GM23338 (cell line): ENCODE results near the gene FXYD5.

Experiments
- EZH2 ChIP-seq: fragments of 200-600 bp; sonication (generic); IDR thresholded peaks from one replicate; pipeline ENCODE4 v1.8.0; 2017; ENCODE audit warnings: antibody characterized with exemption, mild to moderate bottlenecking, low read depth; ENCODE audit not compliant: unreplicated experiment
- EZH2phosphoT487 ChIP-seq: fragments of 200-600 bp; sonication (generic); IDR thresholded peaks from one replicate; pipeline ENCODE4 v1.8.1; 2018; ENCODE audit warnings: antibody characterized with exemption; ENCODE audit not compliant: unreplicated experiment
- JUNB ChIP-seq: IDR thresholded peaks from one replicate; pipeline ENCODE4 v1.6.1; 2016; ENCODE audit warnings: antibody characterized with exemption; ENCODE audit not compliant: unreplicated experiment
- POLR2AphosphoS5 ChIP-seq: IDR thresholded peaks from 2 replicates; pipeline ENCODE4 v1.6.1; 2016; ENCODE audit warnings: antibody characterized with exemption, low read depth
- STAT1 ChIP-seq: IDR thresholded peaks from one replicate; pipeline ENCODE4 v1.6.1; 2016; ENCODE audit warnings: antibody characterized with exemption; ENCODE audit not compliant: unreplicated experiment
- ZNF331 ChIP-seq: fragments of 250-450 bp; sonication (Bioruptor Pico); IDR thresholded peaks from 2 replicates; pipeline ENCODE4 v1.5.0; 2020; ENCODE audit warnings: low read depth, mild to moderate bottlenecking, moderate library complexity
- TF ChIP-seq, protein P1 (sequence below), 2 experiments: fragments of 200-600 bp in 1 of 2; sonication (generic) in 1 of 2; conservative IDR thresholded peaks; 2 replicates each; pipeline versions ENCODE4 v1.5.1 to v1.6.1; 2016 to 2017; ENCODE audit warnings: antibody characterized with exemption in 2 of 2, low read depth in 2 of 2, mild to moderate bottlenecking in 2 of 2, moderate library complexity in 1 of 2
- TF ChIP-seq, protein P2 (sequence below): IDR thresholded peaks from one replicate; pipeline ENCODE4 v1.6.1; 2018; ENCODE audit warnings: antibody characterized with exemption; ENCODE audit not compliant: unreplicated experiment
- TF ChIP-seq, protein P3 (sequence below): IDR thresholded peaks from 2 replicates; pipeline ENCODE4 v1.6.1; 2016; ENCODE audit warnings: antibody characterized with exemption

DNA sequence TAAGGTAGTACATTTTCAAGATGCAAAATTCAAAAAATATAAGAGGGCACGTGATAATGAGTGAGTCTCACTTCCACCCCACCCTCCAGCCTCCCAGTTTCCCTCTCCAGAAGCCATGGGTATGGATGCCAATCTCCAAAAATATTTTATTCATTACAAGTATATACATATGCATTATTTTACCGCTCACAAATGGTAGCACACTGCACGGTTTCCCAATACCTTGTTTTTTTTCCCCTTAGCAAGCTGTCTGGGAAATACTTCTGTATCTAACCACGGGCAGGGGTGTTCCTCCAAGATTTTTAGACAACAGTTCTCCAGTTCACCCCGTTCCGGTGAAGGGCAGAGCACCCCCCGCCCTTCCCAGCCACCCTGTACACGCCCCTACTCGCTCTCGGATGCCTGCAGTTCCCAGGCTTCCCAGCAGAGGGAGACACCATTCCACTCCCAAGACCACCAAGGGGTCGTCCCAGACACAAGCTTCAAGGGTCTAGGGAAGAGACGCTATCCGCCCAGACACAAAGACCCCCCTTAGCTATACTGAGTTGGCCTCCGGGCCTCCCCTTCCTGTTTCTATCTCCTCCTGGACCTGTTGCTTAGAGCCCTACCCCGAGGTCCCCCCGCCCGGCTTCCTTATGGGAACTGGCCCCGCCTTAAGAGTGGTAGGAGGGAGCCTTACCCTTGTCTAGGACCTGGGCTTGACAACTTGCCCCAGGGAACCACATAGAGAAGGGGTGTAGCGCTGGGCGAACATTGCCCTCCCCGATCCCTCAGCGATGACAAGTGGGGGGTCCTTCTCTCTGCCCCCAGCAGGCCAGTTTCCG, 40.0 kb upstream of the FXYD5 start:
- TF ChIP-seq, protein P1, sequence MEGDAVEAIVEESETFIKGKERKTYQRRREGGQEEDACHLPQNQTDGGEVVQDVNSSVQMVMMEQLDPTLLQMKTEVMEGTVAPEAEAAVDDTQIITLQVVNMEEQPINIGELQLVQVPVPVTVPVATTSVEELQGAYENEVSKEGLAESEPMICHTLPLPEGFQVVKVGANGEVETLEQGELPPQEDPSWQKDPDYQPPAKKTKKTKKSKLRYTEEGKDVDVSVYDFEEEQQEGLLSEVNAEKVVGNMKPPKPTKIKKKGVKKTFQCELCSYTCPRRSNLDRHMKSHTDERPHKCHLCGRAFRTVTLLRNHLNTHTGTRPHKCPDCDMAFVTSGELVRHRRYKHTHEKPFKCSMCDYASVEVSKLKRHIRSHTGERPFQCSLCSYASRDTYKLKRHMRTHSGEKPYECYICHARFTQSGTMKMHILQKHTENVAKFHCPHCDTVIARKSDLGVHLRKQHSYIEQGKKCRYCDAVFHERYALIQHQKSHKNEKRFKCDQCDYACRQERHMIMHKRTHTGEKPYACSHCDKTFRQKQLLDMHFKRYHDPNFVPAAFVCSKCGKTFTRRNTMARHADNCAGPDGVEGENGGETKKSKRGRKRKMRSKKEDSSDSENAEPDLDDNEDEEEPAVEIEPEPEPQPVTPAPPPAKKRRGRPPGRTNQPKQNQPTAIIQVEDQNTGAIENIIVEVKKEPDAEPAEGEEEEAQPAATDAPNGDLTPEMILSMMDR (conservative IDR thresholded peaks at IDR 0.05; ENCODE audit: low read depth in 2 of 2): peak; percentile 93 to 94
- TF ChIP-seq EZH2: no peak
- TF ChIP-seq POLR2AphosphoS5: no peak
- TF ChIP-seq STAT1: no peak
- TF ChIP-seq, protein P2, sequence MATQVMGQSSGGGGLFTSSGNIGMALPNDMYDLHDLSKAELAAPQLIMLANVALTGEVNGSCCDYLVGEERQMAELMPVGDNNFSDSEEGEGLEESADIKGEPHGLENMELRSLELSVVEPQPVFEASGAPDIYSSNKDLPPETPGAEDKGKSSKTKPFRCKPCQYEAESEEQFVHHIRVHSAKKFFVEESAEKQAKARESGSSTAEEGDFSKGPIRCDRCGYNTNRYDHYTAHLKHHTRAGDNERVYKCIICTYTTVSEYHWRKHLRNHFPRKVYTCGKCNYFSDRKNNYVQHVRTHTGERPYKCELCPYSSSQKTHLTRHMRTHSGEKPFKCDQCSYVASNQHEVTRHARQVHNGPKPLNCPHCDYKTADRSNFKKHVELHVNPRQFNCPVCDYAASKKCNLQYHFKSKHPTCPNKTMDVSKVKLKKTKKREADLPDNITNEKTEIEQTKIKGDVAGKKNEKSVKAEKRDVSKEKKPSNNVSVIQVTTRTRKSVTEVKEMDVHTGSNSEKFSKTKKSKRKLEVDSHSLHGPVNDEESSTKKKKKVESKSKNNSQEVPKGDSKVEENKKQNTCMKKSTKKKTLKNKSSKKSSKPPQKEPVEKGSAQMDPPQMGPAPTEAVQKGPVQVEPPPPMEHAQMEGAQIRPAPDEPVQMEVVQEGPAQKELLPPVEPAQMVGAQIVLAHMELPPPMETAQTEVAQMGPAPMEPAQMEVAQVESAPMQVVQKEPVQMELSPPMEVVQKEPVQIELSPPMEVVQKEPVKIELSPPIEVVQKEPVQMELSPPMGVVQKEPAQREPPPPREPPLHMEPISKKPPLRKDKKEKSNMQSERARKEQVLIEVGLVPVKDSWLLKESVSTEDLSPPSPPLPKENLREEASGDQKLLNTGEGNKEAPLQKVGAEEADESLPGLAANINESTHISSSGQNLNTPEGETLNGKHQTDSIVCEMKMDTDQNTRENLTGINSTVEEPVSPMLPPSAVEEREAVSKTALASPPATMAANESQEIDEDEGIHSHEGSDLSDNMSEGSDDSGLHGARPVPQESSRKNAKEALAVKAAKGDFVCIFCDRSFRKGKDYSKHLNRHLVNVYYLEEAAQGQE: no peak
- TF ChIP-seq, protein P3, sequence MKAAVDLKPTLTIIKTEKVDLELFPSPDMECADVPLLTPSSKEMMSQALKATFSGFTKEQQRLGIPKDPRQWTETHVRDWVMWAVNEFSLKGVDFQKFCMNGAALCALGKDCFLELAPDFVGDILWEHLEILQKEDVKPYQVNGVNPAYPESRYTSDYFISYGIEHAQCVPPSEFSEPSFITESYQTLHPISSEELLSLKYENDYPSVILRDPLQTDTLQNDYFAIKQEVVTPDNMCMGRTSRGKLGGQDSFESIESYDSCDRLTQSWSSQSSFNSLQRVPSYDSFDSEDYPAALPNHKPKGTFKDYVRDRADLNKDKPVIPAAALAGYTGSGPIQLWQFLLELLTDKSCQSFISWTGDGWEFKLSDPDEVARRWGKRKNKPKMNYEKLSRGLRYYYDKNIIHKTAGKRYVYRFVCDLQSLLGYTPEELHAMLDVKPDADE: no peak
- no peak for TF ChIP-seq JUNB
- no peak for TF ChIP-seq EZH2phosphoT487
- no peak for TF ChIP-seq ZNF331 (CRISPR knock-in tag)
